Measurements from ENCODE around the gene EXOC2.

DNA sequence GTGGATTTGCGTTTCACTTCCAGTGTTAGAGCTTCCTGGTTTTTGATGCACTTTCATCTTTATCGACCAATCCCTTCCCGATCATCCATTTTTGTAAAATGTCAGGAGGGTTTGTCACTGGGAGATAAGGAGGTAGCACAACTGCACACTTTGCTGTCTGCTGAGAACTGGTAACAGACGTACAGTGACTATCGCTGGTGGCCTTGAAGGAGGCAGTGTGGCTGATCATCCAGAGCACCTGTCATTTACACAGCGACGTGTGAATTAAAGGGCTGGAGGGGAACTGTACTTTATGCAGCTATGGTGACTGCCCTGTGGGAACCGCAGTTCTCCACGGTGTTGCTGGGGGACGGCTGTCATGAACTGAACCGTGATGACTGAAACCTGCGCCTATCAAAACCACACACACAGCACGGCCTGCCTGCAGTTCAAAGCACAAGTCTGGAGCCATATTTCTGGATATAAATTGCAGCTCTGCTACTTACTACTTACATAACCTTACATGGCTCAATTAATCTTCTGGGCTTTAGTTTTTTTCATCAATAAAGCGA, 86.0 kb downstream of the EXOC2 start:
- no peak for TF ChIP-seq EZH2 (IDR thresholded peaks at IDR 0.05)
- no peak for TF ChIP-seq POLR2AphosphoS5 (IDR thresholded peaks at IDR 0.05; ENCODE audit: borderline replicate concordance, low read depth, low read length)
- TF ChIP-seq FOXP2 (optimal IDR thresholded peaks at IDR 0.05; ENCODE audit: control extremely low read depth, extremely low read length, insufficient read depth), result no peak

All from SK-N-MC (cell line).